Superior temporal gyrus (tissue), 1 donor: ENCODE data around the gene ACOT11.

Source experiments
- DNase-seq: peaks from one replicate; pipeline ENCODE4 v3.0.0-alpha.2; 2016; ENCODE audit errors: extremely low spot score

ACOT11 gene

DNA sequence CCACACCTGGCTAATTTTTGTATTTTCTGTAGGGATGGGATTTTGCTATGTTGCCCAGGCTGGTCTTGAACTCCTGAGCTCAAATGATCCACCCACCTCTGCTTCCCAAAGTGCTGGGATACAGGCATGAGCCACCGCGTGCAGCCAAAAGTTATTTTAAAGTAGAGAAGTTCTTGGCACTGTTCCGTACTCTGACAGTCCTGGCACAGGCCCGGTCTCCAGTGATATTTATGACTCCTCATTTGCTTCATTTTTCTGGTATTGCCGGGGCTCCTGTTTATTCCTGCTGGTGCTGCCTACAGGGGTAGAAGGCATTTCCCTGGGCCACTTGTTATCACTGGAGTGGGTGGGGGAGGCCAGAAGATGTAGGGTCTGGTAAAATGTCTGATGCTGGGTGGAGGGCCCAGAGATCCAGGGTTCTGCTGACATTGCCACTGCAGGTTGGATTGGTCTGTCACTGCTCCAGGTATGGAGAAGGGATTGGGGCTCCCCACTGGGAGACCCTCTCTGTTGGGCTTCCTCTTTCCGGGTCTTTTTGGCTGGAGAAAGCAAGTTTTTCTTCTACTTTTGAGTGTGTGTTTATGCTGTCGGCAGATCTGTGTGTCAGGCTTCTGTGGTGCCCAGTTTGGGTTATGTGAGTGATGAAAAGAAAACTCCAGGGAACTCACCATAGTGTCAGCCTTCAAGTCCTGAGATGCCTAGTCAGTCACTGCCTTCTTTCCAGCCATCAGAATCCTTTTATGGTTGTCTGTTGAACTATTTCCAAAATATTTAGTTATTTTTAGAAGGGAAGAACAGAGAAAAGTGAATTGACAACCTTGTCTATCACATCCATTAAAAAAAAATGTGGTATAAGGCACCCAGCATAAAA lies 98.0 kb downstream of the ACOT11 start:
- DNase-seq, result no peak

DNA sequence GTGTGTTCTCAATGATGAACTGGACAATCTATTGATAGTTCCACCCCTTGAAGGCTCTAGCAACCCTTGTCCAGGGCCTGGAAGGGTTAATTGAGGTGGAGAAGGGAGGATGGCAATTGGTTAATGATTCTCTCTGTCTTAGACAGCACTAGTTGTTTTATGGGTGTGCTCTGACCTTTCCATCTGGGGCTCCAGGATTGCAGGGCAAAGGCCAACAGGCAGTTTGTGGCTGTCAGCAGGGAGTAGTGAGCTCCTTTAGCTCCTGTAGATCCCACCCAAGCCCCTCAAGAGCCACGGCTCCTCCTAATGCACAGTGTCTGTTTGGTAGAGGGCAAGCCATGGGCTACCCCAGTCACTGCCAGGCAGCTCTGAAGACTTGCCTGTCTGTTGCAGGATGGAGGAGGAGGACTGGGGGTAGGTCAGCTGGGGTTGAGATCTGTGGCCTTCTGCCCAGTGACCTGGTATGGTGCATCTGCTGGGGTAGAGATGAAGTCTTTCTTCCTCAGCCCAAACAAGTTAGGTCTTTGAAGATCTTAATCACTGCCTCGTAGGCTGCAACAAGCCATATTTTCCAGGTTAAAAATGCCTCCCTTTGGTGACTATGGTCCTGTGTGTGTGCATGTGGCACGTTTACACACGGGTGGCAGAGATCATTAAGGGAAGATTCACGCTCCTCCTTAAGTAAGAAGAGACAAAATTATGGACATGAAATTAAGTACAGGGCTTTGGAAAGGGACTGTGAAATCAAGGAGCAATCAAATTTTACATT lies 101.3 kb downstream of the ACOT11 start:
- no peak for DNase-seq

DNA sequence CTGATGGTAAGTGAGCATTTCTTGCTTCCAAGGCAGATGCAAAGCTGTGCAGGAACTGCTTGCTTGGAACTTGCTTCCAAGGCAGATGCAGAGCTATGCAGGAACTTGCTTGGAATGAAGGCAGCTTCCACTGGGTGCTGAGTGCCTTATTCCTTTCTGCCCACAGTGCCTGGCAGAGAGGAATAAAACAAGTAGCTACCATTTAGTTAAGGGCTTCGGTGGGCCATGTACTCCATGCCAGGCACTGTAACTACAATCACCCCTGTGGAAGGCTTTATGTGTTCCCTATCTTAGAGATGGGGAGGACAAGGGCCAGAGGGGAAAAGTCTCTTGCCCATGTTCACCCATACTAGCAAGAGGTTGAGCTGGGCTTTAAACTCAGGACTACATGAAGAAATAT lies 101.9 kb downstream of the ACOT11 start:
- no peak for DNase-seq

GRCh38 chr1:54650417-54650816 lies 102.4 kb downstream of the ACOT11 start:
- no peak for DNase-seq

DNA sequence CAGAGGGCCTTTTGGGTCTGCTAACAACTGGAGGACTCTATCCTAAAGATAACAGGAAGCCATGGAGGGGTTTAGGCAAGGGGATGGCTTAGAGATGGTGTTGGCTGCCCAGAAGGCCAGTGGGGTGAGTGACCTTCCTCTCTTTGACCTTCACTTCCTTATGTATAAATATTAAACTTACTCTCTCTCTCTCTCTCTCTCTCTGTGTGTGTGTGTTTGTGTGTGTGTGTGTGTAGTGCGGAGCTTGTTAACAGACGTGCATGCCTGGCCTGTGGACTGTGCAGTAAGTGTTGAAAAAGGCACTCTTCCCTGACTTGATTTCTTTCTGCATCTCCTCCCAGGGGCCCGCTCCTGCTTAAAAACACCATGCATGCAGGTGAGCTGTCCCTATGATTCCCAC lies 103.6 kb downstream of the ACOT11 start:
- no peak for DNase-seq

DNA sequence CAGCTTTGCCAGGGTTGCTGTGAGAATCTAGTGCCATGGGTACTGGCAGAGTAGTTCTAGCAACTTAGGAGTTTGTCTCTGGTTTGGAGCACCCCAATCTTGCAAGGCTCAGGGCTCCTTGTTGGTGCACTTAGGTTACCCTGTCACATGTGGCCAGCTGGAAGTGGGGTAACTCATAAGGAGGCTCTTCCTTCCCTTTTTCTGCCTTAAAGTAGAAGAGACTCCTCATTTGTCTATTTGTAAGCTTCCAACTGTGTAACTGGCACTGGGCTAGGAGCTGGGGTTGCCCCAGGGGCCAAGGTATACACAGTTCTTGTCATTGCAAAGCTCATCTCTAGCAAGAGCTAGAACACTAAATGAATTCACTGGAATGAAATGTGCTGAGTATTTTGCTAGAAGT lies 104.1 kb downstream of the ACOT11 start:
- DNase-seq, result no peak

DNA sequence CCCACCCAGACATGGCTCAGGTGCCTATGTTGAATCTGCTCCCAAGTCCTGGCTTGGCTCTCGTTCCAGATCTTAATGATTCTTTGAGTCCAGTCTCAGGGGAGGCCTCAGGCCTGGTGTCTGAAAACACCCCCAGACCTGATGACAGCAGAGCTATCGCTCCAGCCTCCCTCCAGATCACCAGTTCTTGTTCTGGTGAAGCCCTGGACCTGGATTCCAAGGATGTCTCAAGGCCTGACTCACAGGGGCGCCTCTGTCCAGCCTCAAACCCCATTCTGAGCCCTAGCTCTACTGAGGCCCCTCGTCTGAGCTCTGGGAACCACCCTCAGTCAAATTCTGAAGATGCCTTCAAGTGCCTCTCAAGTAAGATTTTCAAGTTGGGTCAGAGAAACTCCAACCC lies 105.0 kb downstream of the ACOT11 start:
- DNase-seq, result no peak

DNA sequence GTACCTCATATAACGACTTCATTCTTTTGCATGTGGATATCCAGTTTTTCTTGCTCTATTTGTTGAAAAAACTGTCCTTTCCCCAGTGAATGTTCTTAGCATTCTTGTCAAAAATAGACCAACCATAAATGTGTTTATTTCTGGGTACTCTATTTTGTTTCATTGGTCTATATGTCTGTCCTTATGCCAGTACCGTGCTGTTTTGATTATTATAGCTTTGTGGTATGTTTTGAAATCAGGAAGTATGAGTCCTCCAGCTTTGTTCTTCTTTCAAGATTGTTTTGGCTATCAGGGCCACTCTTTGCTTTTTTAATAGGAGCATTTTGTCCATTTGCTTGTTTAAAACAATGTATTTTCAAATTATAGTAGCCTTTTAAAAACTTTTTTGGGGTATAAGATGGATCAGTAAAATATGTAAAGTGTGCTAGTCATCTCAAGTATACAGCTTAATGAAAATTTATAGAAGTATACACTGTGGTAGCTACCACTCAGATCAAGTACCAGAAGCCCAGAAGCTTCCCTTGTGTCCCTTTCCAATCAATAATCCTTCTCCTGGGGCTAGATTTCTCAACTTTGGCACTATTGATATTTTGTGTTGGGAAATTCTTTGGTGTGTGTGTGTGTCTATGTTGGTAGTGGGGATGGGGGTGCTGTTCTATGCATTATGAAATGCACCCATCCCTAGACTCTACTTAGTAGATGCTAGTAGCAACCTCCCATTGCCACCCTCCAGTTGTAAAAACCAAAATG lies 110.3 kb downstream of the ACOT11 start:
- DNase-seq, result no peak
